ENCODE measurements around the gene ABHD16B.
"Not testable (repeated sequence)": the region's sequence is repeated elsewhere in the genome, so short reads cannot be mapped to it uniquely, and the experiment has no call there.

ABHD16B gene

GRCh38 chr20:63854766-63855362 is 6.4 kb upstream of the ABHD16B start:
- FAIRE-seq: no peak
- no peak for DNase-seq (ENCODE audit: low spot score)

GRCh38 chr20:63855363-63856097 is 5.8 kb upstream of the ABHD16B start:
- FAIRE-seq (no peak), DNase-seq (ENCODE audit: low spot score) (no peak)

GRCh38 chr20:63856098-63856511 is 5.2 kb upstream of the ABHD16B start:
- no peak for DNase-seq (ENCODE audit: low spot score)
- FAIRE-seq: no peak

- no peak for FAIRE-seq
- no peak for DNase-seq (ENCODE audit: low spot score)
Measured at GRCh38 chr20:63857764-63858392, 3.4 kb upstream of the ABHD16B start.

GRCh38 chr20:63858393-63859165 is 2.7 kb upstream of the ABHD16B start:
- DNase-seq (ENCODE audit: low spot score): no peak
- FAIRE-seq: no peak

GRCh38 chr20:63859166-63859699 is 2.1 kb upstream of the ABHD16B start:
- no peak for DNase-seq (ENCODE audit: low spot score)
- no peak for FAIRE-seq

GRCh38 chr20:63860325-63861051 is 810 bp upstream of the ABHD16B start:
- FAIRE-seq (no peak), DNase-seq (ENCODE audit: low spot score) (no peak)

- FAIRE-seq: no peak
- DNase-seq (ENCODE audit: low spot score): no peak
Measured at GRCh38 chr20:63861981-63862901, 943 bp downstream of the ABHD16B start.

- FAIRE-seq (no peak), DNase-seq (ENCODE audit: low spot score) (no peak)
Measured at GRCh38 chr20:63863021-63863797, 1.9 kb downstream of the ABHD16B start.

- no peak for FAIRE-seq
- DNase-seq (ENCODE audit: low spot score): peak; percentile 78
Measured at GRCh38 chr20:63863798-63864544, 2.7 kb downstream of the ABHD16B start.

GRCh38 chr20:63864545-63864977 is 3.3 kb downstream of the ABHD16B start:
- no peak for FAIRE-seq
- no peak for DNase-seq (ENCODE audit: low spot score)

- FAIRE-seq (peak; percentile 13), DNase-seq (ENCODE audit: low spot score) (peak; percentile 98)
Measured at GRCh38 chr20:63864978-63865640, 3.8 kb downstream of the ABHD16B start, which contains the start of gene TPD52L2. TSS of gene TPD52L2 (plus strand) at chr20:63865270. CDS start at chr20:63865366, 96 bp downstream.

GRCh38 chr20:63867042-63867441 is 5.7 kb downstream of the ABHD16B start:
- not testable (repeated sequence) for DNase-seq (ENCODE audit: low spot score); FAIRE-seq

GRCh38 chr20:63868264-63868663 is 7.0 kb downstream of the ABHD16B start:
- DNase-seq (ENCODE audit: low spot score) (no peak), FAIRE-seq (no peak)

GRCh38 chr20:63873477-63873971 is 12.2 kb downstream of the ABHD16B start:
- FAIRE-seq: no peak

GRCh38 chr20:63874241-63874640 is 12.9 kb downstream of the ABHD16B start:
- not testable (repeated sequence) for DNase-seq (ENCODE audit: low spot score); FAIRE-seq

More at GRCh38 chr20:63873477-63873971, 12.2 kb downstream of the ABHD16B start:
- DNase-seq (ENCODE audit: low spot score): no peak

- no peak for DNase-seq (ENCODE audit: low spot score)
- FAIRE-seq: no peak
Measured at GRCh38 chr20:63876489-63877036, 15.3 kb downstream of the ABHD16B start.
